T47D (cell line): ENCODE data around the gene IL3.

Source experiments
- DNase-seq, 2 experiments: peaks; one replicate each; pipeline versions ENCODE4 v3.0.0 to v3.0.0-alpha.2; 2011 to 2012; ENCODE audit warnings: low read depth in 1 of 2, low spot score in 1 of 2
- JUND ChIP-seq: IDR thresholded peaks from 2 replicates; pipeline ENCODE4 v1.6.1; 2012; ENCODE audit warnings: low read depth
- in situ Hi-C: cut with HindIII; loops from 2 replicates; pipeline ENCODE4 v1.10.0; 2016; ENCODE audit warnings: low sequenced_read_pairs, low pct_unique_long_range_greater_than_20kb

IL3 gene

GRCh38 chr5:132064738-132065331 is 4.4 kb downstream of the IL3 start:
- in situ Hi-C loops, result no loop called here
- DNase-seq, result peak; percentile 59 to 76
- TF ChIP-seq JUND, result no peak

- no peak for TF ChIP-seq JUND
- in situ Hi-C loops, result no loop called here
- DNase-seq, result peak; percentile 76 to 80
Measured at GRCh38 chr5:132065351-132065937, 5.0 kb downstream of the IL3 start.

- no peak for DNase-seq
- no peak for TF ChIP-seq JUND
- in situ Hi-C loops, result no loop called here
Measured at GRCh38 chr5:132065951-132066701, 5.7 kb downstream of the IL3 start.

- DNase-seq, result no peak
- in situ Hi-C loops, result no loop called here
- TF ChIP-seq JUND, result no peak
Measured at GRCh38 chr5:132066871-132067270, 6.4 kb downstream of the IL3 start.

GRCh38 chr5:132067451-132067850 is 7.0 kb downstream of the IL3 start:
- no peak for DNase-seq
- no peak for TF ChIP-seq JUND
- in situ Hi-C loops, result no loop called here

- in situ Hi-C loops, result no loop called here
- TF ChIP-seq JUND, result no peak
- DNase-seq, result no peak
Measured at GRCh38 chr5:132067941-132068808, 7.7 kb downstream of the IL3 start.

- no peak for TF ChIP-seq JUND
- in situ Hi-C loops, result no loop called here
- no peak for DNase-seq
Measured at GRCh38 chr5:132069561-132069960, 9.1 kb downstream of the IL3 start.

- no peak for TF ChIP-seq JUND
- in situ Hi-C loops, result no loop called here
Measured at GRCh38 chr5:132069994-132070393, 9.5 kb downstream of the IL3 start.

GRCh38 chr5:132070460-132071337 is 10.2 kb downstream of the IL3 start:
- DNase-seq, result no peak
- no peak for TF ChIP-seq JUND
- in situ Hi-C loops, result no loop called here

More at GRCh38 chr5:132069994-132070393, 9.5 kb downstream of the IL3 start:
- no peak for DNase-seq

GRCh38 chr5:132071338-132071707 is 10.9 kb downstream of the IL3 start:
- in situ Hi-C loops, result no loop called here
- no peak for TF ChIP-seq JUND
- DNase-seq, result no peak

- TF ChIP-seq JUND, result no peak
- in situ Hi-C loops, result no loop called here
Measured at GRCh38 chr5:132072070-132072469, 11.6 kb downstream of the IL3 start.

GRCh38 chr5:132072528-132072927 is 12.1 kb downstream of the IL3 start:
- in situ Hi-C loops, result no loop called here
- no peak for DNase-seq
- TF ChIP-seq JUND, result no peak

More at GRCh38 chr5:132072070-132072469, 11.6 kb downstream of the IL3 start:
- no peak for DNase-seq
